Upper lobe of left lung (tissue), 6 donors: ENCODE data around the gene MTARC2. TPM values are rescaled to one million over a fixed set of nuclear protein-coding genes. Genes with fewer than 3 reads are reported as not detected.
A peak's percentile ranks its signal among the peaks of the same experiment; 100 is the strongest.

ENCODE experiments used
- ATAC-seq, 2 donors: fragments of 200-7000 bp; cut with Tn5 transposase; one replicate each; pipeline ENCODE4 v1.9.1; 2022; ENCODE audit warnings: mild to moderate bottlenecking in 2 of 2, moderate library complexity in 2 of 2; ENCODE audit not compliant: low FRiP score in 2 of 2
- DNase-seq, 2 donors: peaks; one replicate each; pipeline ENCODE4 v3.0.0-alpha.2; 2019 to 2020
- H3K27ac ChIP-seq, 4 donors: fragments of 200-600 bp; sonication (generic); one replicate each; pipeline ENCODE4 v1.5.1; 2016 to 2019
- H3K27me3 ChIP-seq, 4 donors: fragments of 200-600 bp; sonication (generic); one replicate each; pipeline ENCODE4 v1.5.1; 2017 to 2019
- H3K36me3 ChIP-seq, 4 donors: fragments of 200-600 bp; sonication (generic); one replicate each; pipeline ENCODE4 v1.5.1; 2016 to 2019
- H3K4me1 ChIP-seq, 4 donors: fragments of 200-600 bp; sonication (generic); one replicate each; pipeline ENCODE4 v1.5.1; 2018 to 2019
- H3K4me3 ChIP-seq, 4 donors: fragments of 200-600 bp; sonication (generic); one replicate each; pipeline ENCODE4 v1.5.1; 2017 to 2019; ENCODE audit warnings: mild to moderate bottlenecking in 2 of 4, moderate library complexity in 1 of 4
- H3K9me3 ChIP-seq, 4 donors: fragments of 200-600 bp; sonication (generic); one replicate each; pipeline ENCODE4 v1.5.1; 2018 to 2019
- CTCF ChIP-seq, 6 experiments: fragments of 450-650 bp in 4 of 6; fragments of 200-600 bp in 2 of 6; sonication (generic) in 2 of 6; IDR thresholded peaks; one replicate each; pipeline ENCODE4 v1.5.1; 2016 to 2019; ENCODE audit warnings: antibody characterized with exemption in 6 of 6
- EP300 ChIP-seq, 4 donors: sonication (generic); formaldehyde crosslinking; IDR thresholded peaks; one replicate each; pipeline ENCODE4 v1.5.1; 2017; ENCODE audit warnings: antibody characterized with exemption in 4 of 4, control low read depth in 2 of 4
- POLR2A ChIP-seq, 4 donors: fragments of 450-650 bp; IDR thresholded peaks; one replicate each; pipeline ENCODE4 v1.5.1; 2016 to 2017; ENCODE audit warnings: antibody characterized with exemption in 4 of 4, mild to moderate bottlenecking in 2 of 4
- POLR2AphosphoS5 ChIP-seq, 2 donors: sonication (generic); formaldehyde crosslinking; IDR thresholded peaks; one replicate each; pipeline ENCODE4 v1.5.1; 2017; ENCODE audit warnings: antibody characterized with exemption in 2 of 2
- WGBS, 2 donors: methylation state at CpG; one replicate each; pipeline ENCODE4 v1.1.5; 2017 to 2018; 5-methylcytosine and 5-hydroxymethylcytosine counted together
- total RNA-seq, 6 donors: library from RNA; depleted of rRNA in 4 of 6; stranded (reverse); fragments of >200 nt in 4 of 6; gene quantifications; one replicate each; pipeline versions ENCODE4 v1.1.0 to v1.2.1, GENCODE V29; 2016 to 2021
- donor health status: DM: no; HTN: no; CAD: no; lungs with moderate emphysema.
- donor health status: DM: no; HTN: yes; CAD: no; lungs with severe emphysema.

Gene MTARC2
- total RNA-seq, 6 donors from 2014 or later: 44.2 to 125 (median 62.0) TPM

- TF ChIP-seq CTCF (IDR thresholded peaks at IDR 0.05) (no peak), POLR2AphosphoS5 (IDR thresholded peaks at IDR 0.05) (no peak), EP300 (IDR thresholded peaks at IDR 0.05) (no peak), POLR2A (IDR thresholded peaks at IDR 0.05) (no peak)
- ATAC-seq: no peak
These were observed 9.3 kb downstream of the MTARC2 start for GRCh38 chr1:220757441-220757840.

GRCh38 chr1:220759147-220759546 is 11.0 kb downstream of the MTARC2 start:
- no peak for DNase-seq
- Histone ChIP-seq H3K4me1 (peaks cover 4 to 10% (median 6%) of the 10 kb centered on the region in 4 donors), H3K9me3 (no peaks in the 10 kb centered on the region), H3K4me3 (no peak overlapping the region), H3K27me3 (no peaks in the 10 kb centered on the region), H3K36me3 (peaks cover 6 to 64% (median 33%) of the 10 kb centered on the region in 4 donors), H3K27ac (peak overlapping the region in 1 of 4 donors; percentile 30)
- TF ChIP-seq POLR2A (IDR thresholded peaks at IDR 0.05) (no peak), CTCF (IDR thresholded peaks at IDR 0.05) (no peak), EP300 (IDR thresholded peaks at IDR 0.05) (no peak), POLR2AphosphoS5 (IDR thresholded peaks at IDR 0.05) (no peak)
- ATAC-seq: no peak
- 93 to 95% methylated on average over 3 of the region's 3 CpGs for WGBS, 2 donors

More at GRCh38 chr1:220757441-220757840, 9.3 kb downstream of the MTARC2 start:
- Histone ChIP-seq H3K27me3 (no peaks in the 10 kb centered on the region), H3K9me3 (no peaks in the 10 kb centered on the region), H3K36me3 (peaks cover 6 to 47% (median 22%) of the 10 kb centered on the region in 4 donors), H3K27ac (no peak overlapping the region), H3K4me3 (no peak overlapping the region), H3K4me1 (peaks cover 12 to 19% (median 15%) of the 10 kb centered on the region in 4 donors)
- no peak for DNase-seq
- 78 to 80% methylated on average over 3 of the region's 3 CpGs for WGBS, 2 donors

GRCh38 chr1:220761688-220762427 is 13.7 kb downstream of the MTARC2 start:
- 78 to 80% methylated on average over 7 of the region's 7 CpGs for WGBS, 2 donors
- DNase-seq (no peak), ATAC-seq (no peak)
- Histone ChIP-seq H3K27me3 (no peaks in the 10 kb centered on the region), H3K27ac (no peak overlapping the region), H3K4me3 (no peak overlapping the region), H3K36me3 (peaks cover 0 to 56% (median 18%) of the 10 kb centered on the region in 4 donors), H3K9me3 (no peaks in the 10 kb centered on the region), H3K4me1 (peaks cover under 1 to 9% (median 4%) of the 10 kb centered on the region in 4 donors)
- TF ChIP-seq POLR2A (IDR thresholded peaks at IDR 0.05) (no peak), EP300 (IDR thresholded peaks at IDR 0.05) (no peak), CTCF (IDR thresholded peaks at IDR 0.05) (no peak), POLR2AphosphoS5 (IDR thresholded peaks at IDR 0.05) (no peak)

- no peaks in the 10 kb centered on the region for H3K27me3 ChIP-seq
- peaks cover 0 to 60% (median 23%) of the 10 kb centered on the region in 4 donors for H3K36me3 ChIP-seq
- no peak overlapping the region for H3K27ac ChIP-seq
- TF ChIP-seq POLR2A (IDR thresholded peaks at IDR 0.05) (no peak), CTCF (IDR thresholded peaks at IDR 0.05) (no peak), POLR2AphosphoS5 (IDR thresholded peaks at IDR 0.05) (no peak)
- DNase-seq (no peak), ATAC-seq (no peak)
- no peak overlapping the region for H3K4me3 ChIP-seq
- WGBS, 2 donors: 89 to 93% methylated on average over 3 of the region's 3 CpGs
- no peaks in the 10 kb centered on the region for H3K9me3 ChIP-seq
- peaks cover 23 to 26% (median 26%) of the 10 kb centered on the region in 4 donors for H3K4me1 ChIP-seq
These were observed 16.6 kb downstream of the MTARC2 start for GRCh38 chr1:220764757-220765156.
